Measurements from ENCODE around the gene FGF6. TPM values are rescaled to one million over a fixed set of nuclear protein-coding genes. Genes with fewer than 3 reads are reported as not detected.

The FGF6 gene
- total and polyA plus RNA-seq, 2 of the 13 experiments (the other 11 are each of a cell fraction or from before 2014, with no cell fraction given): not detected

- Histone ChIP-seq H3K4me3 (replicated peaks in 1 of 3; ENCODE audit: insufficient read depth in 1 of 3, low read depth in 2 of 3, low read length in 3 of 3) (no peak overlapping the region), H4K20me1 (ENCODE audit: insufficient read depth, low read length) (no peaks in the 10 kb centered on the region), H2AFZ (ENCODE audit: low read length) (no peak overlapping the region), H3K36me3 (replicated peaks in 1 of 2; ENCODE audit: control insufficient read depth in 1 of 2, insufficient read depth in 2 of 2, low read length in 2 of 2) (no peaks in the 10 kb centered on the region), H3K27ac (ENCODE audit: extremely low read length, insufficient read depth, low read length) (no peak overlapping the region), H3K79me2 (ENCODE audit: insufficient read depth, low read length) (no peaks in the 10 kb centered on the region), H3K4me2 (ENCODE audit: low read depth, low read length) (no peak overlapping the region), H3K4me1 (ENCODE audit: insufficient read depth, low read length) (no peaks in the 10 kb centered on the region), H3K9me3 (ENCODE audit: low read length) (no peaks in the 10 kb centered on the region), H3K9ac (ENCODE audit: insufficient read depth, low read depth, low read length) (no peak overlapping the region), H3K27me3 (ENCODE audit: control insufficient read depth in 1 of 2, insufficient read depth in 2 of 2, low read length in 2 of 2) (peaks cover 6 to 56% of the 10 kb centered on the region in 2 experiments)
- in situ Hi-C loops (cut with HindIII; ENCODE audit: extremely low pct_ligation_motif_present, low pct_unique_long_range_greater_than_20kb): no loop called here
- ATAC-seq (peak; percentile 31; the same call in 1 of the 3 replicates), DNase-seq (ENCODE audit: low spot score) (no peak), FAIRE-seq (no peak)
- ChIA-PET CTCF (ENCODE audit: low intra/inter-chr PET ratio, low total read pairs) (no interaction called here), POLR2A (no interaction called here)
- 0 out of 2 replicates have a peak, but pooled peaks have one; percentile 10 for TF ChIP-seq CTCF (CRISPR knock-in tag; IDR thresholded peaks at IDR 0.05)
- TF ChIP-seq, protein P1, sequence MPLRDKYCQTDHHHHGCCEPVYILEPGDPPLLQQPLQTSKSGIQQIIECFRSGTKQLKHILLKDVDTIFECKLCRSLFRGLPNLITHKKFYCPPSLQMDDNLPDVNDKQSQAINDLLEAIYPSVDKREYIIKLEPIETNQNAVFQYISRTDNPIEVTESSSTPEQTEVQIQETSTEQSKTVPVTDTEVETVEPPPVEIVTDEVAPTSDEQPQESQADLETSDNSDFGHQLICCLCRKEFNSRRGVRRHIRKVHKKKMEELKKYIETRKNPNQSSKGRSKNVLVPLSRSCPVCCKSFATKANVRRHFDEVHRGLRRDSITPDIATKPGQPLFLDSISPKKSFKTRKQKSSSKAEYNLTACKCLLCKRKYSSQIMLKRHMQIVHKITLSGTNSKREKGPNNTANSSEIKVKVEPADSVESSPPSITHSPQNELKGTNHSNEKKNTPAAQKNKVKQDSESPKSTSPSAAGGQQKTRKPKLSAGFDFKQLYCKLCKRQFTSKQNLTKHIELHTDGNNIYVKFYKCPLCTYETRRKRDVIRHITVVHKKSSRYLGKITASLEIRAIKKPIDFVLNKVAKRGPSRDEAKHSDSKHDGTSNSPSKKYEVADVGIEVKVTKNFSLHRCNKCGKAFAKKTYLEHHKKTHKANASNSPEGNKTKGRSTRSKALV (CRISPR knock-in tag; IDR thresholded peaks at IDR 0.05): no peak
- no peak for TF ChIP-seq ZC3H4 (CRISPR knock-in tag; IDR thresholded peaks at IDR 0.05; ENCODE audit: borderline replicate concordance)
- TF ChIP-seq TSC22D2 (CRISPR knock-in tag; IDR thresholded peaks at IDR 0.05; ENCODE audit: borderline replicate concordance): no peak
- TF ChIP-seq, protein P2, sequence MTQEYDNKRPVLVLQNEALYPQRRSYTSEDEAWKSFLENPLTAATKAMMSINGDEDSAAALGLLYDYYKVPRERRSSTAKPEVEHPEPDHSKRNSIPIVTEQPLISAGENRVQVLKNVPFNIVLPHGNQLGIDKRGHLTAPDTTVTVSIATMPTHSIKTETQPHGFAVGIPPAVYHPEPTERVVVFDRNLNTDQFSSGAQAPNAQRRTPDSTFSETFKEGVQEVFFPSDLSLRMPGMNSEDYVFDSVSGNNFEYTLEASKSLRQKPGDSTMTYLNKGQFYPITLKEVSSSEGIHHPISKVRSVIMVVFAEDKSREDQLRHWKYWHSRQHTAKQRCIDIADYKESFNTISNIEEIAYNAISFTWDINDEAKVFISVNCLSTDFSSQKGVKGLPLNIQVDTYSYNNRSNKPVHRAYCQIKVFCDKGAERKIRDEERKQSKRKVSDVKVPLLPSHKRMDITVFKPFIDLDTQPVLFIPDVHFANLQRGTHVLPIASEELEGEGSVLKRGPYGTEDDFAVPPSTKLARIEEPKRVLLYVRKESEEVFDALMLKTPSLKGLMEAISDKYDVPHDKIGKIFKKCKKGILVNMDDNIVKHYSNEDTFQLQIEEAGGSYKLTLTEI (CRISPR knock-in tag; conservative IDR thresholded peaks at IDR 0.05): no peak
- BruUV-seq (replicated peaks): no TSS peak
- WGBS (ENCODE audit: low lambda C conversion rate): 12% methylated on average over 18 of the region's 19 CpGs
- intact Hi-C loops (cut with micrococcal nuclease; ENCODE audit: unreplicated experiment): no loop called here
Measured at GRCh38 chr12:4441355-4442335, 4.0 kb downstream of the FGF6 start.
